GM12892 (cell line): ENCODE results near the gene CRMP1.

Source experiments
- DNase-seq: peaks from one replicate; pipeline ENCODE4 v3.0.0; 2011; ENCODE audit not compliant: insufficient read length
- FAIRE-seq: peaks from 2 replicates; lab custom pipeline; 2011; peaks lifted over from hg19 to GRCh38; lab: Jason Lieb, UNC
- POLR2A ChIP-seq: IDR thresholded peaks from 2 replicates; pipeline ENCODE4 v1.6.1; 2011; ENCODE audit warnings: low read depth, low read length, control low read depth
- POLR2AphosphoS5 ChIP-seq: IDR thresholded peaks from 2 replicates; pipeline ENCODE4 v1.6.1; 2011; ENCODE audit warnings: low read depth, low read length, control low read depth
- TAF1 ChIP-seq: IDR thresholded peaks from 2 replicates; pipeline ENCODE4 v1.6.1; 2011; ENCODE audit warnings: low read depth, mild to moderate bottlenecking, control low read depth, low read length, borderline replicate concordance

CRMP1 gene

GRCh38 chr4:5894266-5894665 lies 1.4 kb upstream of the CRMP1 start:
- TF ChIP-seq POLR2A (no peak), TAF1 (no peak), POLR2AphosphoS5 (no peak)
- FAIRE-seq (no peak), DNase-seq (no peak)

- TF ChIP-seq POLR2AphosphoS5 (no peak), TAF1 (no peak), POLR2A (no peak)
- no peak for DNase-seq
- FAIRE-seq, result no peak
Observed at GRCh38 chr4:5893591-5893990, 705 bp upstream of the CRMP1 start.

GRCh38 chr4:5892323-5893003 lies 423 bp downstream of the CRMP1 start:
- DNase-seq (no peak), FAIRE-seq (no peak)
- TF ChIP-seq TAF1, result no peak
- no peak for TF ChIP-seq POLR2AphosphoS5
- no peak for TF ChIP-seq POLR2A

GRCh38 chr4:5891563-5892322 lies 1.1 kb downstream of the CRMP1 start:
- TF ChIP-seq POLR2A (no peak), TAF1 (no peak), POLR2AphosphoS5 (no peak)
- FAIRE-seq (no peak), DNase-seq (no peak)

- TF ChIP-seq POLR2AphosphoS5, result no peak
- TF ChIP-seq POLR2A, result no peak
- no peak for TF ChIP-seq TAF1
- no peak for DNase-seq
- FAIRE-seq, result no peak
Observed at GRCh38 chr4:5890063-5890727, 2.7 kb downstream of the CRMP1 start.

GRCh38 chr4:5889002-5889696 lies 3.7 kb downstream of the CRMP1 start:
- FAIRE-seq (no peak), DNase-seq (no peak)
- TF ChIP-seq TAF1 (no peak), POLR2A (no peak), POLR2AphosphoS5 (no peak)

GRCh38 chr4:5888222-5889001 lies 4.5 kb downstream of the CRMP1 start:
- no peak for FAIRE-seq
- DNase-seq, result no peak
- TF ChIP-seq POLR2A (no peak), TAF1 (no peak), POLR2AphosphoS5 (no peak)

- FAIRE-seq (no peak), DNase-seq (no peak)
- no peak for TF ChIP-seq POLR2AphosphoS5
- no peak for TF ChIP-seq TAF1
- no peak for TF ChIP-seq POLR2A
Observed at GRCh38 chr4:5887361-5888221, 5.3 kb downstream of the CRMP1 start.

GRCh38 chr4:5887011-5887360 lies 5.9 kb downstream of the CRMP1 start:
- FAIRE-seq (no peak), DNase-seq (no peak)
- TF ChIP-seq TAF1, result no peak
- TF ChIP-seq POLR2AphosphoS5, result no peak
- no peak for TF ChIP-seq POLR2A

GRCh38 chr4:5885733-5886132 lies 7.2 kb downstream of the CRMP1 start:
- DNase-seq (no peak), FAIRE-seq (no peak)
- TF ChIP-seq POLR2AphosphoS5 (no peak), TAF1 (no peak), POLR2A (no peak)
